Thyroid gland (tissue), 4 donors: Measurements from ENCODE around the gene CA10. TPM values are rescaled to one million over a fixed set of nuclear protein-coding genes. Genes with fewer than 3 reads are reported as not detected.

Experiments
- DNase-seq, 2 donors: peaks; one replicate each; pipeline ENCODE4 v3.0.0-alpha.2; 2019
- H3K27ac ChIP-seq, 3 donors: fragments of 200-600 bp; sonication (generic); 1 replicate in 2 of 3; 2 replicates in 1 of 3; pipeline ENCODE4 v1.5.1; 2016 to 2019; ENCODE audit warnings: mild to moderate bottlenecking in 1 of 3, moderate library complexity in 1 of 3
- H3K27me3 ChIP-seq: fragments of 200-600 bp; sonication (generic); one replicate; pipeline ENCODE4 v1.5.1; 2019
- H3K36me3 ChIP-seq, 2 donors: fragments of 200-600 bp; sonication (generic); one replicate each; pipeline ENCODE4 v1.5.1; 2016 to 2019
- H3K4me1 ChIP-seq, 2 donors: fragments of 200-600 bp; sonication (generic); one replicate each; pipeline ENCODE4 v1.5.1; 2017 to 2019
- H3K4me3 ChIP-seq, 3 donors: fragments of 200-600 bp; sonication (generic); replicated peaks in 1 of 3; 1 replicate in 2 of 3; 2 replicates in 1 of 3; pipeline ENCODE4 v1.5.1; 2016; ENCODE audit warnings: mild to moderate bottlenecking in 1 of 3
- H3K9me3 ChIP-seq: fragments of 200-600 bp; sonication (generic); one replicate; pipeline ENCODE4 v1.5.1; 2017
- POLR2A ChIP-seq, 2 donors: fragments of 450-650 bp; IDR thresholded peaks; one replicate each; pipeline ENCODE4 v1.6.1; 2017; ENCODE audit warnings: antibody characterized with exemption in 2 of 2, mild to moderate bottlenecking in 2 of 2, moderate library complexity in 1 of 2
- WGBS, 2 donors: methylation state at CpG; one replicate each; pipeline ENCODE4 v1.1.5; 2017; 5-methylcytosine and 5-hydroxymethylcytosine counted together
- intact Hi-C: fragments of 100-400 bp; cut with DNase I; formaldehyde crosslinking; loops from one replicate; pipeline ENCODE4 v1.15.1; 2023
- total RNA-seq, 4 donors: library from RNA; depleted of rRNA; stranded (reverse); fragments of >200 nt; gene quantifications; one replicate each; pipeline ENCODE4 v1.2.3, GENCODE V29; 2016
- TF ChIP-seq, protein P1 (sequence below), 6 experiments: fragments of 200-600 bp in 3 of 6; fragments of 450-650 bp in 3 of 6; sonication (generic) in 3 of 6; IDR thresholded peaks; one replicate each; pipeline ENCODE4 v1.5.1; 2016 to 2019; ENCODE audit warnings: antibody characterized with exemption in 6 of 6, mild to moderate bottlenecking in 2 of 6, inconsistent platforms in 1 of 6, moderate library complexity in 1 of 6

The CA10 gene
- total RNA-seq, 4 donors from 2014 or later: not detected

DNA sequence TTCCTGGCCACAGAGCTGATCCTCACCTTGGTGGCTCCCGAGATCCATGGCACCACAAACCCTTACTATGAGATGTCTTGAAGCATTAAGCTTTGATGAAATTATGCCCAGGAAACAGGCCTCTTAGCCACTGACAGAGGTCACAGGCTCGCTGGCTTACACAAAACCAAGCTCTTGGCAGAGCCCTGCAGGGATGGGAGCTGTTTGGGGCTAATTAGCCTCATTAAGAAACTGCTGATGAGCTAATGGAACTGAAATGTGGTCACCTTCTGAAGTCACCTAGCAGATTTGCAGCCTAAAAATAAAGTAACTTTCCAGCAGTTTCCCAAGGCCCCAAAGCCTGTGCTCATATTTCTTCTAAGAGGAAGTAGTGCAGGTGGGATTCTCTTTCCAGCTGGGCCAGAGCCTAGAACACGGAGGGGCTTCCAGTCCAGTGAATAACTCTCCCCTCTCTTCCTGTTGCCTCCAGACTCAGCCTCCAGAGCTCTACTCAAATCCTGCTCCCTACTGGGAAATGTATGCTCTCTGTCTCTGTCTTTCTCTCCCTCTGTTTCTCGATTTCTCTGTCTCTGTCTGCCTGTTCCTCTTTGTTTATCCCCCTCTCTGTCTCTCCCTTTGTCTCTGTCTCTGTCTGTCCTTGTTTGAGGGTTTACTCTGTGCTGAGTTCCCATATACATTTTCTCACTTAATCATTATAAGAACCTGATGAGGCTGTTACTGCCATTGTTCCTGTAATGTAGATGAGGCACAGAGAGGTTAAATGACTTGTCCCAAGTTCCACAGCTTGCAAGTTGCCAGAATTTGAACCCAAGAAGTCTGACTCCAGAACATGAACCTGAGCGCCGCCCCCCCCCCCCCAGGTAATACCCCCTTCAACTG lies 338.9 kb downstream of the CA10 start:
- Histone ChIP-seq H3K36me3 (no peaks in the 10 kb centered on the region), H3K27ac (no peak overlapping the region), H3K4me3 (no peak overlapping the region), H3K4me1 (peaks cover 0 to 12% of the 10 kb centered on the region in 2 donors), H3K27me3 (no peaks in the 10 kb centered on the region), H3K9me3 (no peaks in the 10 kb centered on the region)
- DNase-seq: no peak
- 75 to 85% methylated on average over 6 of the region's 6 CpGs for WGBS, 2 donors
- no peak for TF ChIP-seq POLR2A (IDR thresholded peaks at IDR 0.05)
- TF ChIP-seq, protein P1, sequence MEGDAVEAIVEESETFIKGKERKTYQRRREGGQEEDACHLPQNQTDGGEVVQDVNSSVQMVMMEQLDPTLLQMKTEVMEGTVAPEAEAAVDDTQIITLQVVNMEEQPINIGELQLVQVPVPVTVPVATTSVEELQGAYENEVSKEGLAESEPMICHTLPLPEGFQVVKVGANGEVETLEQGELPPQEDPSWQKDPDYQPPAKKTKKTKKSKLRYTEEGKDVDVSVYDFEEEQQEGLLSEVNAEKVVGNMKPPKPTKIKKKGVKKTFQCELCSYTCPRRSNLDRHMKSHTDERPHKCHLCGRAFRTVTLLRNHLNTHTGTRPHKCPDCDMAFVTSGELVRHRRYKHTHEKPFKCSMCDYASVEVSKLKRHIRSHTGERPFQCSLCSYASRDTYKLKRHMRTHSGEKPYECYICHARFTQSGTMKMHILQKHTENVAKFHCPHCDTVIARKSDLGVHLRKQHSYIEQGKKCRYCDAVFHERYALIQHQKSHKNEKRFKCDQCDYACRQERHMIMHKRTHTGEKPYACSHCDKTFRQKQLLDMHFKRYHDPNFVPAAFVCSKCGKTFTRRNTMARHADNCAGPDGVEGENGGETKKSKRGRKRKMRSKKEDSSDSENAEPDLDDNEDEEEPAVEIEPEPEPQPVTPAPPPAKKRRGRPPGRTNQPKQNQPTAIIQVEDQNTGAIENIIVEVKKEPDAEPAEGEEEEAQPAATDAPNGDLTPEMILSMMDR (IDR thresholded peaks at IDR 0.05): no peak
- intact Hi-C loops: no loop called here

DNA sequence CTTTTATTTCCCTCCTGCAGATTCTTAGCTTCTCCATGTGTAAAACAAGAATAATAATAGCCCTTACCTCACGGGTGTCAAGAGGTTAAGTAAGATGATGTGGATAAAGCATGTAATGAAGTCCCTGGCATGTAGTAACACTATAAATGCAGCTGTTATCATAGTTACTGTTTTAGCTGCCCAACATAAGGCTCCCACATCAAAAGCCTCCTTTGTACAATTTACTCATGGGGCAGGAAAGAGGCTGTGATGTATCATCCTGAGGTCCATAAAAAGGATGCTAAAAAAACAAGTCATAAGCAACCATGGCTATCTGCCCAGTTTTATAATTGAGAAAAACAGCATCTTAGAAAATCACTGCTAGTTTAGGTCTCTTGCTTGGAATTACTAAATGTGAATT lies 339.7 kb downstream of the CA10 start:
- 67 to 80% methylated on average over 1 of the region's 1 CpG for WGBS, 2 donors
- H3K4me1 ChIP-seq: peaks cover 8 to 18% of the 10 kb centered on the region in 2 donors
- no peak overlapping the region for H3K4me3 ChIP-seq
- H3K27ac ChIP-seq: no peak overlapping the region
- intact Hi-C loops: no loop called here
- H3K27me3 ChIP-seq: no peaks in the 10 kb centered on the region
- no peaks in the 10 kb centered on the region for H3K9me3 ChIP-seq
- no peaks in the 10 kb centered on the region for H3K36me3 ChIP-seq
- TF ChIP-seq, protein P1 (IDR thresholded peaks at IDR 0.05): no peak
- no peak for TF ChIP-seq POLR2A (IDR thresholded peaks at IDR 0.05)
- DNase-seq: no peak

DNA sequence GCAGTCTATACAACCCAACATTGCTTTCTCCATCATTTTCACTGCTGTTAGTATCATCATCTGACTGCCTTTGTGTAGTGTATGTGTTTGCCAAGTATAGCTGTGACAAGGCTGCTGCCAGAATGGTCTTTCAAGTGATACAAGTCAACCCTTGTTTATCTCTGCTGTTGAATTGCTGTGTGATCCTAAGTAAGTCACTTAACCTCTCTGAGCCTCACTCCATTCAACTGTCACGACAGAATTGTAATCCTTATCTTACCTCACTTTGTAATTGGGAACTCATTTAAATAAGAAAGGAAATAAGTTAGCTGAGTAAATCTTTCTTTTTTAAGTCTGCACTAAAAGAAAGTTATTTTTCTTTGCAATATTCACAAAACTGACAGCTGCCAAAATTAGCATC lies 340.6 kb downstream of the CA10 start:
- no peaks in the 10 kb centered on the region for H3K27me3 ChIP-seq
- H3K9me3 ChIP-seq: no peaks in the 10 kb centered on the region
- no peak for TF ChIP-seq POLR2A (IDR thresholded peaks at IDR 0.05)
- TF ChIP-seq, protein P1 (IDR thresholded peaks at IDR 0.05): no peak
- no peak for DNase-seq
- 44 to 83% methylated on average over 1 of the region's 1 CpG for WGBS, 2 donors
- intact Hi-C loops: no loop called here
- peaks cover 10 to 18% of the 10 kb centered on the region in 2 donors for H3K4me1 ChIP-seq
- no peaks in the 10 kb centered on the region for H3K36me3 ChIP-seq
- no peak overlapping the region for H3K4me3 ChIP-seq
- H3K27ac ChIP-seq: no peak overlapping the region

DNA sequence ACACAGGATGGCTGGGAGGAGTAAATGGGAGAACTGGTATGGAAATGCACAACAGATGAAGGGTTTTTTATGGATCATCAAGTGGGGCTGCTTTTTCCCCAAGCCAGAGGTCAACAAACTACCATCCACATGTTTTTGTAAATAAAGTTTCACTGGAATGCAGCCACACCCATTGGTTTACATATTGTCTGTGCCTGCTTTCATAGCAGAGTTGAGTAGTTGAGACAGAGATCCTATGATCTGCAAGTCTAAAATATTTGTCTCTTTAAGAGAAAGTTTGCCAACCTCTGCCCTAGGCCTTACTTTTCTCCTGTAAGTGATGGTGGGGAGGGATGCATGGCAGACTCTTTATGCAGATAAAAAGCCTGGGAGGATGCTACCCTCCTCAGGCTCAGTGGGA lies 341.4 kb downstream of the CA10 start:
- H3K27ac ChIP-seq: peak overlapping the region in 1 of 3 donors; percentile 4
- no peak overlapping the region for H3K4me3 ChIP-seq
- TF ChIP-seq, protein P1 (IDR thresholded peaks at IDR 0.05): no peak
- TF ChIP-seq POLR2A (IDR thresholded peaks at IDR 0.05): no peak
- intact Hi-C loops: no loop called here
- no peaks in the 10 kb centered on the region for H3K27me3 ChIP-seq
- no peaks in the 10 kb centered on the region for H3K36me3 ChIP-seq
- H3K9me3 ChIP-seq: no peaks in the 10 kb centered on the region
- H3K4me1 ChIP-seq: peaks cover 10 to 18% of the 10 kb centered on the region in 2 donors
- DNase-seq: no peak

DNA sequence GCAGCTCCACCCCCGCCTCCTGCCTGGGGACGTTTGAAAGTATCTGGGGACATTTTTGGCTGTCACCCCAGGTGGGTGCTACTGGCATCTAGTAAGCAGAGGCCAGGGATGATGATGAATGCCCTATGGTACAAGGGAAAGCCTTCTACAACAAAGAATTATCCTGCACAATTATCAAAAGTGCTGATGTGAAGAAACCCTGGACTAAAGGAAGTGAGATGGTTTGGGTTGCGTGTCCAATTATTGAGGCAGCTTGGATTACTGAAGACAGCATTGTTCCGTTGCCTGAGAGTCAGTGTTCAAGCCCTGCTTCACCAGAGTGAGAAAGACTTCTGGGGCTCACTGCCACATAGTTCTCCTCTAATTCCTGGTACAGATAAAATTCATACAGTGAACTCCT lies 343.4 kb downstream of the CA10 start:
- TF ChIP-seq POLR2A (IDR thresholded peaks at IDR 0.05): no peak
- TF ChIP-seq, protein P1 (IDR thresholded peaks at IDR 0.05): no peak
- WGBS, 2 donors: 65% methylated on average over 4 of the region's 4 CpGs
- intact Hi-C loops: no loop called here

More for the DNA sequence above, 343.4 kb downstream of the CA10 start:
- Histone ChIP-seq H3K36me3 (no peaks in the 10 kb centered on the region), H3K27me3 (no peaks in the 10 kb centered on the region), H3K27ac (peak overlapping the region in 2 of 3 donors; percentile 19 to 27), H3K4me3 (no peak overlapping the region), H3K9me3 (no peaks in the 10 kb centered on the region), H3K4me1 (peaks cover 10 to 18% of the 10 kb centered on the region in 2 donors)
- DNase-seq: peak; percentile 7 to 21
